VCaP (cell line): ENCODE data around the gene NAV2.

Experiments used
- H3K27ac ChIP-seq: fragments of 450-650 bp; 2 replicates; pipeline ENCODE4 v1.5.1; 2017
- CTCF ChIP-seq: fragments of 450-650 bp; conservative IDR thresholded peaks from 2 replicates; pipeline ENCODE4 v1.5.1; 2017; ENCODE audit warnings: mild to moderate bottlenecking, moderate library complexity

NAV2 gene

GRCh38 chr11:19821412-19821875 lies 108.8 kb downstream of the NAV2 start:
- no peak overlapping the region for H3K27ac ChIP-seq

DNA sequence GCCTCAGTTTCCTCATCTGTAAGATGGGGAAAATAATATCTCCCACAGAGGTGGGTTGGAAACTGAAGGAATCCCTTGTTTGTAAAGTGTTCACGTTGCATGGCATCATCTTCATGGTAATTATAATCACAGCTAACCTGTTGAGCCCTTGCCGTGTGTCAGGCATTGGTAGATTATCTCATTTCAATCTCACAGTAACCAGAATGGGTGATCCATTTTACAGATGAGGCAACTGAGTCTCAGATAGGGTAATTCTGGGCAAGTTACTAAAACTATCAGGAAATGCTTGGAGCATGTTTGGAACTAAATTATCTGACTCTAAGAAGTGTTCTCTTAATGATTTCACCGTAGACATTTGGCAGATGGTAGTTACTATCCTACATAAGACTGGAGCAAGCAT lies 109.4 kb downstream of the NAV2 start:
- H3K27ac ChIP-seq = no peak overlapping the region
- no peak for TF ChIP-seq CTCF

More at GRCh38 chr11:19821412-19821875, 108.8 kb downstream of the NAV2 start:
- no peak for TF ChIP-seq CTCF

- TF ChIP-seq CTCF = no peak
- no peak overlapping the region for H3K27ac ChIP-seq
These were observed 109.9 kb downstream of the NAV2 start for GRCh38 chr11:19822531-19822930.

GRCh38 chr11:19826606-19827005 lies 114.0 kb downstream of the NAV2 start:
- TF ChIP-seq CTCF = no peak
- no peak overlapping the region for H3K27ac ChIP-seq

GRCh38 chr11:19827399-19828135 lies 114.9 kb downstream of the NAV2 start:
- no peak for TF ChIP-seq CTCF
- H3K27ac ChIP-seq = no peak overlapping the region

GRCh38 chr11:19828382-19829108 lies 115.9 kb downstream of the NAV2 start:
- no peak for TF ChIP-seq CTCF
- H3K27ac ChIP-seq = peak overlapping the region; percentile 65

- no peak for TF ChIP-seq CTCF
- peak overlapping the region; percentile 65 for H3K27ac ChIP-seq
These were observed 116.6 kb downstream of the NAV2 start for GRCh38 chr11:19829109-19829837.
